Activated naive CD4-positive, alpha-beta T cell (primary cell): ENCODE results near the gene CDH22.

Experiments used
- DNase-seq, 4 experiments: peaks; one replicate each; lab custom pipeline; 2025; lab: John Stamatoyannopoulos, UW

The CDH22 gene

DNA sequence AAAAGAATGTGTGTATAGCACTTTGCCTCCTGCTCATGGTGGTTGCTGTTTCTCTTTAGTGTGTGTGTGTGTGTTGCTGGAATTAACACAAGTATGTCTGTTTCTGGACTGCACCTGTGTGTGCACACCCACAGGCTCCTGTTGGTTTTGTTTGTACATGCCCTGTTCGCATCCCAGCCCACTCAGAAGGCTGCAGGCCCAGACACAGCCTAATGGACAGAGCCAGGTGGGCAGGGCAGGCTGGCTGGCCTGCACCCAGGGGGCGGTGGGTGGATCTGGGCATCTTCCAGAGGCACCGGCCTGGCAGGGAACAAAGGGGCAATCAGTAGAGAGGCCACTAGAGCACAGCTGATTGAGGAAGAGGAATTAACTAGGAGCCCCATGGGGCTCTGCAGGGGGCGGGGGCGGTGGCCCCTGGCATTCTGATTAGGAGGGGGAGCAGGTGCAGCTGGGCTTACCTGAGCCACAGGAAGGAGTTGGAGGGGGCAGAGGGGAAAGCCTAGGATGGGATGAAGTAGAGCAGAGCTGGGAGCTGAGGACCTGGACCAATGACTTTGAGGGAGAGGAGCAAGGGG is 168.3 kb downstream of the CDH22 start:
- DNase-seq = no peak

DNA sequence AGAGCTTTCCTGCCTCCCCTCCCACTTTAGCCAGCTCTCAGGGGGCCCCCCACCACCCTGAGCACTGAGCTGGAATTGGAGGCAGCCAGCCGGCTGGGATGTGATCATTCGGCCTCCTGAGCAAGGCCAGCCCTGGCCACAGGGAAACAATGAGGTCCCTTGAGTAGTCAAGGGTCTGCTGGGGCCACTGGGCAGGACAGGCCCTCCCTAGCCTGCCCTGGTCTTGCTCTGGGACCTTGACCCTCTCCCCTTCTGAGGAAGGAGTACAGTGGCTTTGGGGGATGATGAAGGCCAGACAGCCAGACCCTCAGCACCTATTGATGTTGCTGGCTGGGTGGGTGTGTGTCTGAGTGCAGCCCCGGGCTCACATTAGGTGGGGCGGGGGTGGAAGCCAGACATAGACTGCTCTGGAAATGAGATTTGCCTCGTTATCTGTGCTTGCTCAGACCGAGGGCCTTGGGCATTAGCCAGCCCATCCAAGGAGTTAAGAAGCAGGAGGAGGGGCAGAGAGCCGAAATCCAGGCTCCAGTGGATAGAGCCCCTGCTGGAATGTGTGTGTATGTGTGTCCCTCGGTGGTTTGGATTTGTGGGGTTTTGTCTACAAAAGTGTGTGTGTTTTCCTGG is 168.9 kb downstream of the CDH22 start:
- no peak for DNase-seq

DNA sequence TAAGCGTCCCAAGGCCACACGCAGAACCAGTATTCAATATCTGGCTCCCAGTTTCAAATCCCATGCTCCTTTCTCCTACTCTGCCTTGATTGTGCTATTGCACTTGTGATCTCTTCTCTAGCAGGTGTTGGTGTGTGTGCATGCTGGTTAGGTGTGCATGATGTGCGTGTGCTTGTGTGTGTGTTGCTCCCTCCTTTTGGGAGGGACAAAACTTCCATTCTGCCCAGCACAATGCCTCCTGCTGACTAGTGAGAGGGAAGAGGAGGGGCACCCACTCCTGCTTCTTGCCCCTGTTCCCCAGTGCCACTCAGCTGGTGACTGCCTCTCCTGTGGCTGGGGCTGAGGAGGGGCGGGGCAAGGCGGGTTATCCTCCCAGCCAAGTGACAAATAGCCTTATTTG is 170.5 kb downstream of the CDH22 start:
- no peak for DNase-seq

DNA sequence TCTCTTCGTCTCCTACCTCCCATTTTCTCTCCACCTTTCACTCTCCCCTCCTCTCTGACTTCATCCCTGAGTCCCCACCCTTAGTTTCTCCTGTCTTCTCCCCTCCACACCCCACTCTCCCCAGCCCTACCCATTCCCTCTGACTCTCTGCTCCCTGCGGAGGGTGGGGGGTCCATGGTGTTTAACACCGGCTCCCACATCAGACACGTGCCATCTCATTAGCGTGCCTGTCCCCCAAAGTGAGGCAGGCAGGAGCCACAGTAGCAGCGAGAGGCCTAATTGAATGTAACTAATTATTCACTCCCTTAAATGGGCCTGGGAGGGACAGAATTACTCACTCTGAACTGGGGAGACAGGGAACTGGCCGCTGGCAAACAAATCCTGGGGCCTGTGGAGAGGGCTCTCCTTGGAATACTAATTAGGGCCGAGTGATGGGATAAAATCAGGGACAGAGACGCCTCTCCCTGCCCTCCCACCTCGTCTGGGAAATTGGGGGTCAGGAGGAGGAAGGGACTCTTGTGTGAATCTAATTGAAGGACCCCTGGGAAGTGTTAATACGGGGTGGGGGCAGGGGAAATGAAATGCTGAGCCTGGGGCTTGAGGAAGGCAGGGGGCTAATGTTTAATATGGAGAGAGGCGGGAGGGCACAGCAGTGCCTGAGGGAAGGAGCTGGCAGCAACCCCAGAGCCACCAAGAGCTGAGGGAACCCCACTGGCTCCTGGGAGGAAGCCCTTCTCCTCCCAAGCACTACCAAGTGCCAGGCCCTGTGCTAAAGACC is 172.3 kb downstream of the CDH22 start:
- DNase-seq = no peak

DNA sequence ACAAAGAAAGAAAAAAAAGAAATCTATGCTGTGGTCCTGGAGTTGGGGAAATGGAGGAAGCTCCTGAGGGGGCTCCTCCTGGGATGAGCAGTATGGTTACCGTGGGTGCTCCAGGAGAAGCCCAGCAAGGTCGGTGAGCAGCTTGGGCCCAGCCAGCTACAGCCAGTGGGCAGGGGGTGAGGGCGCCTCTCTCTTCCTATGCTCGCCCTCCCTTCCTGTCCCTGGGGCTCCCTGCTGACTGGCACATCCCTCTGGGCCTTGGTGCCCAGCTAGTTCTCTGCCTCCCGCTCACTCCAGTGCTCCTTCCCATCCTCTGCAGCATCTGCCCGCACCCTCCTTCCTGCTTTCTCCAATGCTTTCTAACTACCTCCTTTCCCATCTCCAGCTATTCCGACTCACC is 173.6 kb downstream of the CDH22 start:
- DNase-seq = no peak

DNA sequence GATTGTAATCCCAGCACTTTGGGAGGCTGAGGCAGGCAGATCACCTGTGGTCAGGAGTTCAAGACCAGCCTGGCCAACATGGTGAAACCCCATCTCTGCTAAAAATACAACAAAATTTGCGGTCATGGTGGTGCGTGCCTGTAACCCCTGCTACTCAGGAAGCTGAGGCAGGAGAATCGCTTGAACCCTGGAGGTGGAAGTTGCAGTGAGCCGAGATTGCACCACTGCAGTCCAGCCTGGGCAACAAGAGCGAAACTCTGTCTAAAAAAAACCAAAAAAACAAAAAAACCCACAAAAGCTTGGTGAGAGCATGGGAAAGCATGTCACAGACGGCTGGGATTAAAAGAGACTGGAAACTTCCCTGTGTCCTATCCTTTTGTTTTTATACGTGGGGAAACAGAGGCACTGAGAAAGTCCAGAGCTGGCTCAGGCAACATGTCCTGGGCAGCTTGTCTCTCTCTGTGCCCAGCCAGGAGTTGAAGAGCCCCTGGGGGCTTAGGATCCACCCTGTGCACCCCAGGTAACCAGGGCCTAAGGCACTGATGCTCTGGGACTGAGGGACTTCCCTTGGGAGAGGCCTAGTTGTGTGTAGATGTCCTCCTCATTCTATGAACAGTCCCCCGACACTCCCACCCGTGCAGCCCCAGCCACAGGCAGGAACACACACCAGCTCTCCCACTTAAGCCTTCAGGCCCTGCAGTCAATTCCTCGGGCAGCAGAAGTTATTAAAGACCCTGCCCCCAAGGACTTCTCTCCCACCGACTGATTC is 174.2 kb downstream of the CDH22 start:
- no peak for DNase-seq

DNA sequence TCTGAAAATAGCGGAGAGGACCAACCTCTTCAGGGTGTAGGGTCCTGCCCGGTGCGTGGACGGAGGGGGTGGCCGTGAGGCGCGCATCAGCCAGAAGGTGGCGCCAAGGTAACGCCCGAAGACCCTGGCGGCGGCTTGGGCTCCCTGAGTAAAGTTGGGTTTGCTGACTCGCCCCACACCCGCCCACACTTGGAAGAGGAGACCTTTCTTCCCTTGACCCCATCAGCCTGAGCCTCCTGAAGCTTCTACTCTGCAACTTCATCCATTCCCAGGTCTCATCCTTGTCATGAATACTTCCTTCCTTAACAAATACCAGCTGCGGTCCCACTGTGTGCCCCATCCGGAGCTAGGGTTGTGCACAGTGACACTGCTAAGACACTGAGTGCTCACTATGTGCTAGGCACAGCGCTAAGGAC is 175.6 kb downstream of the CDH22 start:
- DNase-seq = peak in 3 of 4 experiments; percentile 17 to 42 (median 19)

DNA sequence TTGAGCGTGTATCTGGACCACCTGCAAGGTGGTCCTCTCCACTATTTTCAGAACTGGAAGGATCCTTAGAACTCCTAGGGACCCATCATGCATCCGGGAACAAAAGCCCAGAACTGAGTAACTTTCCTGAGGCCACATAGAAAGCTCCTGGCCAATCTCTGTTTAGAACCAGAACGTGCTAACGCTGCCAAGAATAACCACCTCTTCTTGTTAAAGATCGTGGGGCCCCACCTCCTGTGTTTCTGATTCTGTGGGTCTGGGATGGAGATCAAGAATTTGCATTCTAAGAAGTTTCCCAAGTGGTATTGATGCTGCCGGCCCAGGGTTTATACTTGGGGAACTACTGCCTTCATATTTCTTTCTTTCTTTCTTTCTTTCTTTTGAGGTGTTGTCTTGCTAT is 176.9 kb downstream of the CDH22 start:
- DNase-seq = no peak

DNA sequence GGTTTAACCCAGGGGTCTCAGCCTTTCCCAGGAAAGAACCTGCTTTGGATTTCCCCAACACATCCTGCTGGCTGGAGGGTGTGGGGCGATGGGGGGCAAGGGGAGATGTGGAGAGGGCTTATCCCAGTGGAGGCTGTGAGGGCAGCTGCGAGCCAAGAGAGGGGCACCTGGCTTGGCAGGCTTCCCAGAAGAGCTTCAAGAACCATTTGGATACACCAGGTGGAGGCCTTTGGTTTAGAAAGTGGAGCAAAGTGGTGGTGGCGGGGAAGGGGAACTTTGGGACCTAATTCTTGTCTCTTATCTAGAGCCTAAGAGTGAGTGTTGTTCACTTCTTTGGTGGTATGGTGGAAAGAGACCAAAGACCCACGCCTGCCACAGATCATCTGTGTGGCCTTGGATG is 177.8 kb downstream of the CDH22 start:
- DNase-seq = no peak

DNA sequence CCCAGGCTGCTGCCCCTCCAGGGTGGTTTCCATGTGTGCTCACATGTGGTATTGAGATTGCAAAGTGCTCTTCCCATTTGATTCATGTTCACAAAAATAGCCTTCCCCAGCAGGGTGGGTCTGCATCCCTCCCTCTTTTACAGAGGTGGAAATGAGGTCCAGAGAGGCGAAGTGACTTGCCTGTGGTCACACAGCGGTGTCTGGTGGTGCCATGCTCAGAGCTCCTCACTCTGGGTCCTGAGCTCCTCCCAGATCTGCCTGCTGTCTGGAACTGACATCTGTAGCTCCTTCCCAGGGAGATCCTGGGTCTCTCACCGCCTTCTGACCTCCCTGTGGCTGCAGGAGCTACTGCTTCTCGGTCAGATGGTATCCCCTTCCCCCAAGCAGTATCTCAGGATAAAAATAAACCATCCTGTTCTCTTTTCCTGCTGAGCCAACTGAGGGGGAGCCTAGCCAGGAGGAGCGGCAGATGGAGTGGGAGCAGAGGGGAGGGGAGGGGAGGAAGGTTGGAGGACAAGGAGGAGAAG is 178.3 kb downstream of the CDH22 start:
- DNase-seq = no peak

DNA sequence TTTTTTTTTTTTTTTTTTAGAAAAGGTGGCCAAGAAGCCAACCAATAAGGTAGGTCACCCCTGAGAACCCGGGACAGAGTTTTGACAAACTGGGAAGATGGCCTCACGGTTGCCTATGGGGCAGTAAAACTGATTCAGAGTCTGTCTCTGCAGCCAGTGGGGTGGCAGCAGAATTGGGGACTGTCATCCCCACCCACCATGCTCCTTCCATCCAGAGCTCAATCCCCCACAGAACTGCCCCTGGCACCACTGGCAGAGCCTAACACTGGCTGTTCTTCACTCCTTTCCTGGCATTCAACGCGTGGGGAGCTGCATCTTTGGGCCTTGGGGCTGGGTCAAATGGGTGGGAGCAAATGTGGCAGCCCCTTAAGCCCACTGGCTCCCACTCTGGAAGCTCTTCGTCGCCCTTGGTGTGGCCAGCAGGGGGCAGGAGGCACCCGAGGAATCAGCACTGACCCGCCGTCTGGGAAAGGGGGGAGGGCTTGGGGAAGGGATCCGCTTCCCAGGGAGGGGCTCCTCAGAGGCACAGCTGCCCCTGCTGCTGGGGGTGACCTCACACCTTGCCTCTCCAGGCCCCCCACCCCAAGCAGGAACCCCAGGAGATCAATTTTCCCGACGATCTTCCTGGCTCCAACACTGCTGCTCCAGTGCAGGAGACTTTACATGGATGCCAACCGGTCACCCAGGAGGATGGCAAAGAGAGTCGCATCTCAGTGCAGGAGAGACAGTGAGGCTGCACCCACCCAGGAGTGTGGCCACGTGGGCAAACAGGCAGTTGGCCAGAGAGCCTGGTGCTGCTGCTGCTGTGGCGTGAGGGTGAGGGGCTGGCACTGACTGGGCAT is 179.8 kb downstream of the CDH22 start:
- DNase-seq = no peak

DNA sequence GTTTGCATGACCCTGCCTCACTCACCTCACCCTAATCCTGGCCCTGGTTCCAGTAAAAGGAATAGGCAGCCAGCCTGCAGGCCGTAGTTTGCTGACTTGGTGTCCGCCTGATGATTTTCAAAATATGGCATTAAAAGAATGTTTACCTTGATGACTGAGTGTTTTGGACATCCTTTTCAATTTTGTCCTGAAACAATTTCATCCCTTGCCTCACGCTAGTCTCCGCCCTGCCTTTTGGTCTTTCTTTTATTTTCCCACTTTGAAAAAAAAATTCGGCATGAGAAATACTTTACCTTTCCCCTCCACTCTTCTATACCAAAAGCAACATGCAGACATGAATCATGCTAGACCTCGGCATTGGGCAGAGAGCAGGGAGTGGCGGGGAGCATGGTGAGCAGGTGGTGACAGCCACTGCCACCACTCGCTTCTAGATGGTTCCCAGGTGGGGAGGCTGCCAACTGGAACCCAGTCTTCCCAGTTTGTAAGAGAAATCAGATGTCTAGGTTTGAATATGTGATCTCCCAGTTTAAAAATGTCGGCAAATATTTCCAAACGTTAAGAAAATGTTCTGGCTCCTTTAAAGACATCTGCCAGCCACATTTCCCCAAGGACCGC is 180.8 kb downstream of the CDH22 start:
- DNase-seq = no peak

DNA sequence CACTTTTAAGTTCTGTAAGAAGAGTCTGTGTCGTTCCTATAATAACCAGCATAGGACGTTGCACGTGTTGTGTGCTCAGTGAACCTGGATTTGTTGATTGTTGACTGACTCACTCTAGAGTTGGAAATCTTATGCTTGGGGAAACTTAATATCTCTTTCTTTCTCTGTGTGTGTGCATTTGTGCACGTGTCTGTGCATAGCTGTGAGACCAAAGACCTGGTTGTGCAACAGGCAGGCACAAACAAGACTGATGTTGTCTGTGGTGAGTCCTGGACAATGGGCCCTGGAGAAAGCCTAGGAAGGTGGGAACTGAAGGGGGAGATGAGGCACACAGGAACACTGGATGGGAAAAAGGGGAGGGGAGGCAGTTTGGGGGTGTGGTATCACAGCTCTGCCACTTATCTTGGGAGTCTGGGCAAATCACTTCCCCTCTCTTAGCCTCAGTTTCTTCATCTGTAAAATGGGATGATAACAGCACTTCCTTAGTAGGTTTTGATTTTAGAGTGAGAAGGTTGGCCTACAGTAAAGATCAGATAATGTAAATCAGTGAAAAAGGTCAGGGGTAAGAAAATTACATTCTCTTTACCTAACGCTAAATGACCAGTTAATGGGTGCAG is 181.8 kb downstream of the CDH22 start:
- DNase-seq = no peak
